C4-2B (cell line): ENCODE results near the gene NAT16.

Source experiments
- ZFX ChIP-seq: fragments of 450-650 bp; IDR thresholded peaks from 2 replicates; pipeline ENCODE4 v1.6.1; 2017
- TF ChIP-seq, protein P1 (sequence below): fragments of 450-650 bp; conservative IDR thresholded peaks from 2 replicates; pipeline ENCODE4 v1.5.1; 2017; ENCODE audit warnings: mild to moderate bottlenecking

- TF ChIP-seq, protein P1, sequence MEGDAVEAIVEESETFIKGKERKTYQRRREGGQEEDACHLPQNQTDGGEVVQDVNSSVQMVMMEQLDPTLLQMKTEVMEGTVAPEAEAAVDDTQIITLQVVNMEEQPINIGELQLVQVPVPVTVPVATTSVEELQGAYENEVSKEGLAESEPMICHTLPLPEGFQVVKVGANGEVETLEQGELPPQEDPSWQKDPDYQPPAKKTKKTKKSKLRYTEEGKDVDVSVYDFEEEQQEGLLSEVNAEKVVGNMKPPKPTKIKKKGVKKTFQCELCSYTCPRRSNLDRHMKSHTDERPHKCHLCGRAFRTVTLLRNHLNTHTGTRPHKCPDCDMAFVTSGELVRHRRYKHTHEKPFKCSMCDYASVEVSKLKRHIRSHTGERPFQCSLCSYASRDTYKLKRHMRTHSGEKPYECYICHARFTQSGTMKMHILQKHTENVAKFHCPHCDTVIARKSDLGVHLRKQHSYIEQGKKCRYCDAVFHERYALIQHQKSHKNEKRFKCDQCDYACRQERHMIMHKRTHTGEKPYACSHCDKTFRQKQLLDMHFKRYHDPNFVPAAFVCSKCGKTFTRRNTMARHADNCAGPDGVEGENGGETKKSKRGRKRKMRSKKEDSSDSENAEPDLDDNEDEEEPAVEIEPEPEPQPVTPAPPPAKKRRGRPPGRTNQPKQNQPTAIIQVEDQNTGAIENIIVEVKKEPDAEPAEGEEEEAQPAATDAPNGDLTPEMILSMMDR: no peak
- TF ChIP-seq ZFX: no peak
Observed at GRCh38 chr7:101211501-101211900, 31.4 kb upstream of the NAT16 start.
